AG10803 (cell line): Measurements from ENCODE around the gene TEX19.
A peak's percentile ranks its signal among the peaks of the same experiment; 100 is the strongest.

Source experiments
- DNase-seq: peaks from one replicate; pipeline ENCODE4 v3.0.0; 2010; ENCODE audit warnings: low read depth
- H3K4me3 ChIP-seq: 2 replicates; pipeline ENCODE4 v1.5.1; 2011; ENCODE audit warnings: mild to moderate bottlenecking, low read length, control low read depth
- CTCF ChIP-seq: conservative IDR thresholded peaks from 2 replicates; pipeline ENCODE4 v1.5.1; 2011; ENCODE audit warnings: mild to moderate bottlenecking, low read length, control low read depth, inconsistent platforms

Gene TEX19

GRCh38 chr17:82334622-82335394 is 24.2 kb upstream of the TEX19 start:
- DNase-seq: no peak
- no peak for TF ChIP-seq CTCF
- peak overlapping the region; percentile 54 for H3K4me3 ChIP-seq

DNA sequence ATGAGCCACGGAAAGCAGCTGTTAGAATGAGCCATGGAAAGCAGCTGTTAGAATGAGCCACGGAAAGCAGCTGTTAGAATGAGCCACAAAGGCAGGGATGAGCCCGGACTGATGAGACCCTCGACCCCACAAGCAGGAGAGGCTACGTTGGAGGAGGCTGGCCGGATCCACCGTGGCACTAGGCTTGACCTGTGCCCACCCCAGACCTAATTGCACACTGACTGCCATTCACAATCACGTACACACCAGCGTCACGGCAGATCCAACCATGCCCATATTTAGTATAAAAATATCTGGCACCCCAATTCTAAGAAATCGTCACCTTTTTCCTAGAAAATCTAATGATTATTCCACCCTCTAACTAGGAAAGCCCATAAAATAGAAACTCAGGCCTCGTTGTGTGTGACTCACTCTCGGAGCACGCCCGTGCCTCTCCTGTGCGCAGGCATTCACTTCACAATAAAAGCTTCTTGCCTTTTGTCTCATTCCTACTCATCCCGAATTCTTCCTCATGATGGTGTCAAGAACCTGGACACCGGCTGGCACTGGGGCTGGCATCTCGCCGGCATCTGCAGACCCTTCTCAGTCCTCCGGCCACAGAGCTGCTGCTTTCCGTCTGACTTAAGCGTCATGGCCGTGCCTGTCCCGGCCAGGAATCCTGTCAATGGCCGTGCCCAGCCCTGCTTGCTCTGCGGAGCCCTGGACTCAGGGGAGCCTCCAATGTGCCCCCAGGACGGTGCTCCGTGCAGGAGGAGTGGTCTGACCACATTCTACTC is 20.0 kb upstream of the TEX19 start:
- H3K4me3 ChIP-seq: peak overlapping the region; percentile 49
- peak; percentile 66 for DNase-seq
- TF ChIP-seq CTCF: no peak

GRCh38 chr17:82339634-82340580 is 19.1 kb upstream of the TEX19 start:
- no peak for TF ChIP-seq CTCF
- H3K4me3 ChIP-seq: peak overlapping the region; percentile 49
- peak; percentile 15 for DNase-seq

GRCh38 chr17:82342361-82343079 is 16.5 kb upstream of the TEX19 start:
- TF ChIP-seq CTCF: no peak
- DNase-seq: no peak
- no peak overlapping the region for H3K4me3 ChIP-seq

- no peak for DNase-seq
- no peak for TF ChIP-seq CTCF
- H3K4me3 ChIP-seq: no peak overlapping the region
These were observed 15.5 kb upstream of the TEX19 start for GRCh38 chr17:82343560-82343959.

DNA sequence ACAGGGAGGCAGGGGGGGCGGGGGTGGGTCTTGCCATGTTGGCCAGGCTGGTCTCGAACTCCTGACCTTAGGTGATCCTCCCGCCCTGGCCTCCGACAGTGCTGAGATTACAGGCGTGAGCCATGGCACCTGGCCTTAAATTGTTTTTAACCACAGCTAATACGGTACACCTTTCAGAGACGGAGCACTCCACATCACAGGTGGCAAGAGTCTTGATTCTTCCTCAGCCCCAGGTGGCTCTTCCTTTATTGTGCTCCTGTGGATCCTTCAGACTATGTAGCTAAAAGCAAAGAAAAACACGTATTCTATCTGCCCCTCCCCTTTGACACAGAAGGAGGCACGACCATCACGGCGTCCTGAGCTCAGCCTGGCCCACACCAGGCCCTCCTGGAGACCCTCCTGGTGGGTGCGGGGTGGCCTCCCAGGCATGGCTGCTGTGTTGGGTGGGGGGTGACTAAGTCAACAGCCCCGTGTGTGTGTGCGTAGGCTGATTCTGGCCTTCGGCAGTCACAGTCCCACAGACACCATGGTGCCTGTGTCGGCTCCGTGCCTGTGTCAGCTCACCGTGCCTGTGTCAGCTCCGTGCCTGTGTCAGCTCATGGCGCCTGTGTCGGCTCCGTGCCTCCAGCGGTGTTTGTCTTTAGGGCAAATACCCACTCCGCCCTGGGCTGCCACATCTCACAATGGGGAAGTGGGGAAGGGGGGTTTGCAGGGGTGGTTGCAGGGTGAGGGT is 14.7 kb upstream of the TEX19 start:
- no peak for DNase-seq
- no peak for TF ChIP-seq CTCF
- no peak overlapping the region for H3K4me3 ChIP-seq
